Measurements from ENCODE around the gene TRPM1. TPM values are rescaled to one million over a fixed set of nuclear protein-coding genes. Genes with fewer than 3 reads are reported as not detected.

Gene TRPM1
- total and polyA plus RNA-seq, 2 donors (not counting 1 experiment from before 2014, with no cell fraction given): not detected

DNA sequence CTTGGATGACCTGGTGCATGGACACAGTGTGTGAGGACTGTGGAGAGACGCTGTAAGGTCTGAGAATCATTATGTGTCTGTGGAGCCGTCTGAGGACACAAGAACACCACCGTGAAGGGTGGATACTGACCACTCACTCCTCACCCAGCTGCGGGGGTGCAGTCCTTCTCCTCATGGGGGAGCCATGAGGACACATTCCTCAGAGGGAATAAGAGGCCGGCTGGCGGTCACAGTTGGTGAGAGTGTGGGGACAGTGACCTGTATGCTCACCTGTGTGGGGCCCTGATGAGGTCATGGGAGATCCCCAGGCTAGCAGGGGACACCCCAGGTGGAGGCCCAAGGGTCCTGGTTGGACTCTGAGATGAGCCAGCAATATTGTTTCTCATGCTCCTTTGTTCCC lies 2.5 kb upstream of the TRPM1 start:
- no peaks in the 10 kb centered on the region for H3K9me3 ChIP-seq (ENCODE audit: control insufficient read depth, insufficient read depth, low read depth, low read length)
- H3K9ac ChIP-seq (ENCODE audit: insufficient read depth, low read length): no peak overlapping the region
- no peak for TF ChIP-seq EZH2 (IDR thresholded peaks at IDR 0.05; ENCODE audit: low read length, missing control alignments)
- TF ChIP-seq CTCF (conservative IDR thresholded peaks at IDR 0.05 in 1 of 2, IDR thresholded peaks at IDR 0.05 in 1 of 2; ENCODE audit: low read depth in 1 of 2, low read length in 2 of 2): no peak
- no peaks in the 10 kb centered on the region for H3K27me3 ChIP-seq (ENCODE audit: control insufficient read depth, insufficient read depth, low read length)
- no peaks in the 10 kb centered on the region for H4K20me1 ChIP-seq (ENCODE audit: control insufficient read depth, extremely low read depth, insufficient read depth, low read length)
- H3K4me2 ChIP-seq (ENCODE audit: extremely low read depth, insufficient read depth, low read length): no peak overlapping the region
- no peak overlapping the region for H3K4me3 ChIP-seq (replicated peaks in 1 of 4; ENCODE audit: control extremely low read depth in 1 of 4, insufficient read depth in 1 of 4, low read depth in 3 of 4, low read length in 4 of 4)
- H3K36me3 ChIP-seq (ENCODE audit: control insufficient read depth, insufficient read depth, low read length): no peaks in the 10 kb centered on the region
- no peaks in the 10 kb centered on the region for H3K79me2 ChIP-seq (ENCODE audit: control insufficient read depth, insufficient read depth, low read length)
- no peak for DNase-seq (ENCODE audit: low read depth in 2 of 2)
- H3K4me1 ChIP-seq (ENCODE audit: control insufficient read depth, extremely low read depth, insufficient read depth, low read length): no peaks in the 10 kb centered on the region
- H3K27ac ChIP-seq (ENCODE audit: insufficient read depth, low read length): no peak overlapping the region
- no peak overlapping the region for H2AFZ ChIP-seq (ENCODE audit: low read length)

GRCh38 chr15:31102374-31103342 lies 1.1 kb upstream of the TRPM1 start:
- H3K4me2 ChIP-seq (ENCODE audit: extremely low read depth, insufficient read depth, low read length): no peak overlapping the region

GRCh38 chr15:31102039-31102321 lies 455 bp upstream of the TRPM1 start:
- no peaks in the 10 kb centered on the region for H3K9me3 ChIP-seq (ENCODE audit: control insufficient read depth, insufficient read depth, low read depth, low read length)
- TF ChIP-seq EZH2 (IDR thresholded peaks at IDR 0.05; ENCODE audit: low read length, missing control alignments): no peak
- TF ChIP-seq CTCF (conservative IDR thresholded peaks at IDR 0.05 in 1 of 2, IDR thresholded peaks at IDR 0.05 in 1 of 2; ENCODE audit: low read depth in 1 of 2, low read length in 2 of 2): no peak
- H3K27ac ChIP-seq (ENCODE audit: insufficient read depth, low read length): no peak overlapping the region
- no peak overlapping the region for H3K9ac ChIP-seq (ENCODE audit: insufficient read depth, low read length)
- no peaks in the 10 kb centered on the region for H3K36me3 ChIP-seq (ENCODE audit: control insufficient read depth, insufficient read depth, low read length)
- H2AFZ ChIP-seq (ENCODE audit: low read length): no peak overlapping the region
- no peaks in the 10 kb centered on the region for H3K4me1 ChIP-seq (ENCODE audit: control insufficient read depth, extremely low read depth, insufficient read depth, low read length)
- no peak for DNase-seq (ENCODE audit: low read depth in 2 of 2)
- H3K4me2 ChIP-seq (ENCODE audit: extremely low read depth, insufficient read depth, low read length): no peak overlapping the region
- H4K20me1 ChIP-seq (ENCODE audit: control insufficient read depth, extremely low read depth, insufficient read depth, low read length): no peaks in the 10 kb centered on the region
- H3K4me3 ChIP-seq (replicated peaks in 1 of 4; ENCODE audit: control extremely low read depth in 1 of 4, insufficient read depth in 1 of 4, low read depth in 3 of 4, low read length in 4 of 4): no peak overlapping the region
- H3K27me3 ChIP-seq (ENCODE audit: control insufficient read depth, insufficient read depth, low read length): no peaks in the 10 kb centered on the region
- H3K79me2 ChIP-seq (ENCODE audit: control insufficient read depth, insufficient read depth, low read length): no peaks in the 10 kb centered on the region

More at GRCh38 chr15:31102374-31103342, 1.1 kb upstream of the TRPM1 start:
- Histone ChIP-seq H3K9me3 (ENCODE audit: control insufficient read depth, insufficient read depth, low read depth, low read length) (no peaks in the 10 kb centered on the region), H3K36me3 (ENCODE audit: control insufficient read depth, insufficient read depth, low read length) (no peaks in the 10 kb centered on the region), H3K27me3 (ENCODE audit: control insufficient read depth, insufficient read depth, low read length) (no peaks in the 10 kb centered on the region), H2AFZ (ENCODE audit: low read length) (no peak overlapping the region), H3K9ac (ENCODE audit: insufficient read depth, low read length) (no peak overlapping the region), H3K79me2 (ENCODE audit: control insufficient read depth, insufficient read depth, low read length) (no peaks in the 10 kb centered on the region), H3K4me1 (ENCODE audit: control insufficient read depth, extremely low read depth, insufficient read depth, low read length) (no peaks in the 10 kb centered on the region), H3K27ac (ENCODE audit: insufficient read depth, low read length) (no peak overlapping the region), H4K20me1 (ENCODE audit: control insufficient read depth, extremely low read depth, insufficient read depth, low read length) (no peaks in the 10 kb centered on the region), H3K4me3 (replicated peaks in 1 of 4; ENCODE audit: control extremely low read depth in 1 of 4, insufficient read depth in 1 of 4, low read depth in 3 of 4, low read length in 4 of 4) (no peak overlapping the region)
- DNase-seq (ENCODE audit: low read depth in 2 of 2): no peak
- TF ChIP-seq EZH2 (IDR thresholded peaks at IDR 0.05; ENCODE audit: low read length, missing control alignments) (no peak), CTCF (conservative IDR thresholded peaks at IDR 0.05 in 1 of 2, IDR thresholded peaks at IDR 0.05 in 1 of 2; ENCODE audit: low read depth in 1 of 2, low read length in 2 of 2) (no peak)

Measured in fibroblast of lung (primary cell).